Activated CD4-positive, alpha-beta T cell treated with anti-CD3 and anti-CD28 coated beads, Interleukin-2, amount 10 ng/mL, durations not matched to agents 7 days and 5 days (primary cell): ENCODE results near the gene AUH. TPM values are rescaled to one million over a fixed set of nuclear protein-coding genes. Genes with fewer than 3 reads are reported as not detected.
"Not testable (repeated sequence)": the region's sequence is repeated elsewhere in the genome, so short reads cannot be mapped to it uniquely, and the experiment has no call there.

Source experiments
- CTCF ChIA-PET: fragments of 350-600 bp; sonication (Branson Sonifier 250); formaldehyde crosslinking; loops from one replicate; lab custom pipeline; 2021; ENCODE audit warnings: antibody characterized with exemption; lab: Charles Lee
- POLR2A ChIA-PET: fragments of 350-600 bp; sonication (Branson Sonifier 250); formaldehyde crosslinking; loops from one replicate; lab custom pipeline; 2021; ENCODE audit warnings: antibody characterized with exemption; lab: Charles Lee
- DNase-seq: peaks from one replicate; pipeline ENCODE4 v3.0.0-alpha.2; 2020
- H3K27ac Mint-ChIP-seq: one replicate; pipeline ENCODE4 v1.8.0; 2021; ENCODE audit warnings: mild to moderate bottlenecking, moderate library complexity, mixed read lengths
- H3K27me3 Mint-ChIP-seq: one replicate; pipeline ENCODE4 v1.8.0; 2021; ENCODE audit warnings: mixed read lengths
- H3K36me3 Mint-ChIP-seq: one replicate; pipeline ENCODE4 v1.8.0; 2021; ENCODE audit warnings: low read depth, mixed read lengths
- H3K4me1 Mint-ChIP-seq: one replicate; pipeline ENCODE4 v1.8.0; 2021; ENCODE audit warnings: mixed read lengths
- H3K4me3 Mint-ChIP-seq: one replicate; pipeline ENCODE4 v1.8.0; 2021; ENCODE audit warnings: mild to moderate bottlenecking, moderate library complexity, mixed read lengths
- H3K9me3 Mint-ChIP-seq: one replicate; pipeline ENCODE4 v1.8.0; 2021; ENCODE audit warnings: mixed read lengths
- total RNA-seq, 2 experiments: library from RNA; stranded (reverse); gene quantifications; one replicate each; pipeline ENCODE4 v1.2.3, GENCODE V29; 2021

The AUH gene
- total RNA-seq, 2 experiments from 2014 or later = 16.8 to 17.0 TPM

DNA sequence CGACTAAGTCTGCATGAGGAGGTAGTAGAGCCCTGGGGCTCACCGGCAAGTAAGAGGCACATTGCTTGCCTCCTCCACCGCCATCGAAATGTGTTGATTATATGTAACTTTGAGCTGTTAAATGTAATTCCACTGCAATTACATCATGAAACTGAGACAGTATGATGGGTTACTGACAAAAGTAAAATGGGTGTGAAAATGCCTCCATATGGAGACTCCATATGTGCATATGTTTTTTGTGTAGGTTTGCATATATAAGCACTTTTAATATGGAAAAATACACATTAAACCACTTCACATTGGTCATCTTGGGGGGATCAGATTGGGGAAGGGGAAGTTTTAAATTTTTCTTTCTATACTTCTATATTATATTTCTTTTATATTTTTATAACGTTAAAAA, 32.1 kb upstream of the AUH start:
- H3K4me1 Mint-ChIP-seq = peaks cover 19% of the 10 kb centered on the region
- H3K27ac Mint-ChIP-seq = no peak overlapping the region
- H3K4me3 Mint-ChIP-seq = no peak overlapping the region
- ChIA-PET CTCF (no interaction called here), POLR2A (no interaction called here)
- H3K27me3 Mint-ChIP-seq = no peaks in the 10 kb centered on the region
- peaks cover 3% of the 10 kb centered on the region for H3K9me3 Mint-ChIP-seq
- no peak for DNase-seq
- peaks cover 2% of the 10 kb centered on the region for H3K36me3 Mint-ChIP-seq

GRCh38 chr9:91392435-91392834, 30.7 kb upstream of the AUH start:
- CTCF ChIA-PET = interaction anchor here (1.0 kb wide), 1 partner anchor 156 kb away, joined by 3 read pairs; no protein-coding TSS in a partner anchor
- Mint-ChIP-seq H3K27ac (no peak overlapping the region), H3K27me3 (no peaks in the 10 kb centered on the region), H3K9me3 (peaks cover 3% of the 10 kb centered on the region), H3K36me3 (peaks cover 2% of the 10 kb centered on the region), H3K4me1 (peaks cover 19% of the 10 kb centered on the region), H3K4me3 (no peak overlapping the region)
- no peak for DNase-seq
- POLR2A ChIA-PET = no interaction called here

- peaks cover 3% of the 10 kb centered on the region for H3K9me3 Mint-ChIP-seq
- no peak for DNase-seq
- peaks cover 19% of the 10 kb centered on the region for H3K4me1 Mint-ChIP-seq
- ChIA-PET POLR2A (no interaction called here), CTCF (no interaction called here)
- no peak overlapping the region for H3K27ac Mint-ChIP-seq
- no peak overlapping the region for H3K4me3 Mint-ChIP-seq
- H3K36me3 Mint-ChIP-seq = peaks cover 2% of the 10 kb centered on the region
- H3K27me3 Mint-ChIP-seq = no peaks in the 10 kb centered on the region
Measured at GRCh38 chr9:91391818-91392217, 30.1 kb upstream of the AUH start.

DNA sequence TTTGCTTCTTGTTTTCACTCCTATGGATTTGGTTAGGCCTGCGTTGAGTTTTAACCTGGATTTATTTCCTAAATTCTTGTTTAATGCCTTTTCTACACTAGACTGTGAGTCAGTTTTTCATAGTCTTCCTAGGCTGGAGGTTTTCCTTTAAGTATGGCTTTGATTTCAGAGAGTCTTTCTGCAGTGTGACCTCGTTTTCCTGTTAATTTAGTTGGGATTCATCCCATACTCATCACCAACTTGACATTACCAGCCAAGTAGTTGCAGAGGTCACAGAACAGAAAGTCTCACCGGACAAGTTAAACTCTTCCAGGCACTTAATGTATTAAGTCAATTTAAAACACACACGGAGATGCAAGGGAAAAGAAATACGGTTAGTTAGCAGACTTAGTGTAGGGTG, 29.7 kb upstream of the AUH start:
- Mint-ChIP-seq H3K4me3 (no peak overlapping the region), H3K36me3 (peaks cover 2% of the 10 kb centered on the region), H3K27me3 (no peaks in the 10 kb centered on the region), H3K9me3 (peaks cover 4% of the 10 kb centered on the region), H3K4me1 (peaks cover 18% of the 10 kb centered on the region), H3K27ac (no peak overlapping the region)
- POLR2A ChIA-PET = no interaction called here
- no peak for DNase-seq
- CTCF ChIA-PET = no interaction called here

DNA sequence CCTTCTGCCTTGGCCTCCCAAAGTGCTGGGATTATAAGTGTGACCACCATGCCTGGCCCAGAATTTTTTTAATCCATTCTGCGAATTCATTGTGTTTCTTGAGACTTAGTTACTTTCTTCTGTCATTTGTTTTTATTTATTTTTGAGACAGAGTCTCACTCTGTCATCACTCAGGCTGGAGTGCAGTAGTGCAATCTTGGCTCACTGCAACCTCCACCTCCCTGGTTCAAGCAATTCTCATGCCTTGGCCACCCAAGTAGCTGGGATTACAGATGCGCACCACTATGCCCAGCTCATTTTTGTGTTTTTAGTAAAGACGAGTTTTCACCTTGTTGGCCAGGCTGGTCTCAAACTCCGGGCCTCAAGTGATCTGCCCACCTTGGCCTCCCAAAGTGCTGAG, 28.0 kb upstream of the AUH start:
- H3K4me1 Mint-ChIP-seq, H3K9me3 Mint-ChIP-seq, POLR2A ChIA-PET, DNase-seq, H3K27me3 Mint-ChIP-seq, H3K4me3 Mint-ChIP-seq, H3K36me3 Mint-ChIP-seq, H3K27ac Mint-ChIP-seq: not testable (repeated sequence)
- CTCF ChIA-PET = interaction anchor here (0.5 kb wide), 1 partner anchor 114 kb away, joined by 5 read pairs; no protein-coding TSS in a partner anchor

- ChIA-PET CTCF (interaction anchor here (0.6 to 1.1 kb wide), 2 partner anchors 11 to 374 kb away, joined by 3 to 6 read pairs; no protein-coding TSS in a partner anchor), POLR2A (no interaction called here)
- Mint-ChIP-seq H3K36me3 (peaks cover 1% of the 10 kb centered on the region), H3K27ac (no peak overlapping the region), H3K4me3 (no peak overlapping the region), H3K9me3 (peaks cover 10% of the 10 kb centered on the region), H3K27me3 (peaks cover 8% of the 10 kb centered on the region), H3K4me1 (no peaks in the 10 kb centered on the region)
- DNase-seq = no peak
Measured at GRCh38 chr9:91386765-91387164, 25.0 kb upstream of the AUH start.

DNA sequence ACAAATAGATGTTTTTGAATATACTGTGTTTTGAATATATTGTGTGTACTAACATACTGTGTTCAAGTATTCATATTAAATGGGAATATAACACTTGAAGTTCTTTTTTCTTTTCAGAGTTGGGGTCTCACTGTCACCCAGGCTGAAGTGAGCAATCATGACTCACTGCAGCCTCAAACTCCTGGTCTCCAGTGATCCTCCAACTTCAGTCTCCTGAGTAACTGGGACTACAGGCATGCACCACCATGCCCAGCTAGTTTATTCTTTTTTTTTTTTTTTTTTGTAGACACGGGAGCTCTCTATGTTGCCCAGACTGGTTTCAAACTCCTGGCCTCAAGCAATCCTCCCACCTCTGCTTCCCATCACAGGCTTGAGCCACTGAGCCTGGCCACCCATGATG, 23.2 kb upstream of the AUH start:
- H3K36me3 Mint-ChIP-seq = peaks cover 1% of the 10 kb centered on the region
- DNase-seq = no peak
- peaks cover 10% of the 10 kb centered on the region for H3K9me3 Mint-ChIP-seq
- H3K4me3 Mint-ChIP-seq = no peak overlapping the region
- peaks cover 20% of the 10 kb centered on the region for H3K27me3 Mint-ChIP-seq
- no peak overlapping the region for H3K27ac Mint-ChIP-seq
- ChIA-PET CTCF (interaction anchor here (0.6 kb wide), 1 partner anchor 1698 kb away, joined by 5 read pairs; no protein-coding TSS in a partner anchor), POLR2A (interaction anchor here (0.7 kb wide), 1 partner anchor 341 kb away, joined by 3 read pairs; no protein-coding TSS in a partner anchor)
- no peaks in the 10 kb centered on the region for H3K4me1 Mint-ChIP-seq

DNA sequence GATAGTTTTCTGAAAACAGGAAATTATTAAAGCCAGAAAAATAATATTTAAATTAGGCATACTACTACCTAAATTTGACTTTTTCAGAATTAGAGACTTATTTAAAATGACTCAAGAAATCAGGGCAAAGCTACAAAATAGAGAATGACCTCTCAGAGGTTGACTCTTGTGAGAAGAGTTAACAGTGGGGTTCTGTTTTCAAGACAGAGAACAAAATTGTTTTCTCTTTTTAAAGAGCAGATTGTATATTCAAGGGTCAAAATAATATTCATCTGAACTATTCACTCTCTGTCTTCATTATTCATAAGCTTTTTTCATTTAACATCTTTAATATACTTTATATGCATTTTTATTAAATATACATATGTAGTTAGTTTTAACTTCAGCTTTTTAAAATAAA, 21.9 kb upstream of the AUH start:
- Mint-ChIP-seq H3K36me3 (peaks cover 1% of the 10 kb centered on the region), H3K4me1 (no peaks in the 10 kb centered on the region), H3K4me3 (no peak overlapping the region), H3K27ac (no peak overlapping the region), H3K9me3 (peaks cover 7% of the 10 kb centered on the region), H3K27me3 (peaks cover 25% of the 10 kb centered on the region)
- ChIA-PET CTCF (interaction anchor here (0.7 kb wide), 1 partner anchor 25 kb away, joined by 3 read pairs; no protein-coding TSS in a partner anchor), POLR2A (no interaction called here)
- no peak for DNase-seq

- Mint-ChIP-seq H3K4me3 (no peak overlapping the region), H3K27me3 (peaks cover 25% of the 10 kb centered on the region), H3K27ac (no peak overlapping the region), H3K4me1 (no peaks in the 10 kb centered on the region), H3K36me3 (peaks cover 4% of the 10 kb centered on the region), H3K9me3 (peaks cover 11% of the 10 kb centered on the region)
- ChIA-PET CTCF (no interaction called here), POLR2A (no interaction called here)
- no peak for DNase-seq
Measured at GRCh38 chr9:91382298-91382697, 20.6 kb upstream of the AUH start.

DNA sequence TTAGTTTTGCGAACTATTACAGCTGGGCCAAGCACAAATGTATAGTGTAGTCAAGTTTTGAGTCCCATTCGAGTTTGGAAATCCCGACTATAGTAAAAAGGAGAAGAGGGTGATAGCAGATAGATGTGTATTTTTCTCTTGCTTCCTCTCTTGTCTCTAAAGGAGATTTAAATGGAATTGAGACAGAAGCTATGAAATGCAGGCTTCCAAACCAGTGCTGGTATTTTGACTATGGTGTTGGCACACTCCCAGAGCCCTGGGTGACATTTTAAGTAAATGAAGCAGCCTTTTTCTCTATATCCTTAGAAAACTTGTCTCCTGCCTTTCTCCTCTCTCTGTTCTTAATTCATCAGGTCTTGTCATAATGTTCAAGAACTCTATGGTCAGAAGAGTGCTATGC, 17.7 kb upstream of the AUH start:
- no peak for DNase-seq
- Mint-ChIP-seq H3K4me3 (no peak overlapping the region), H3K9me3 (peaks cover 6% of the 10 kb centered on the region), H3K27me3 (peaks cover 25% of the 10 kb centered on the region), H3K4me1 (peaks cover 9% of the 10 kb centered on the region), H3K27ac (no peak overlapping the region), H3K36me3 (peaks cover 2% of the 10 kb centered on the region)
- ChIA-PET CTCF (no interaction called here), POLR2A (no interaction called here)

DNA sequence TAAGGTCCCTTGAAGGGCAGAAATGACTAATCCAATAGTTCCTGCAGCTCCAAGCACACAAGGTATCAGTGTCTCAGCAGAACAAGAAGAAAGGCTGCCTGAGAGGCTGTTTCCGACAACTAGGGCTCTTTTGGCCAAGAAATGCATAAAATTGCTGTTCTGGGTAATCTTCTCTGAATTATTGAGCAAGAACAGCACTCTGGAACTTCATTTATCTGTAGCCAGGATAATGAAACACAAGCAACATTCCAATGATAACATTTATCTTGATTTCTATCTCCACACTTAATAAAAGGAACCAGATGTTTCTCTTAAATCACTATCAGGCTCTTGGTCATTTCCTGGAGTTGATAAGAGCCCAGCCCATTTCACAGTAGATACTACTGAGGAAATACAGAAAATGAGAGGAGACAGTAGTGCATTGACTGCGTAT, 17.0 kb upstream of the AUH start:
- Mint-ChIP-seq H3K27ac (no peak overlapping the region), H3K9me3 (peaks cover 6% of the 10 kb centered on the region), H3K4me1 (peaks cover 9% of the 10 kb centered on the region), H3K36me3 (peaks cover 2% of the 10 kb centered on the region), H3K4me3 (no peak overlapping the region), H3K27me3 (peaks cover 25% of the 10 kb centered on the region)
- CTCF ChIA-PET = no interaction called here
- no peak for DNase-seq
- POLR2A ChIA-PET = no interaction called here

GRCh38 chr9:91378054-91378453, 16.3 kb upstream of the AUH start:
- POLR2A ChIA-PET, H3K9me3 Mint-ChIP-seq, H3K4me1 Mint-ChIP-seq, H3K27ac Mint-ChIP-seq, DNase-seq, H3K4me3 Mint-ChIP-seq, H3K36me3 Mint-ChIP-seq, CTCF ChIA-PET: not testable (repeated sequence)
- peaks cover 24% of the 10 kb centered on the region for H3K27me3 Mint-ChIP-seq

GRCh38 chr9:91376239-91376638, 14.5 kb upstream of the AUH start:
- POLR2A ChIA-PET = no interaction called here
- DNase-seq = no peak
- Mint-ChIP-seq H3K36me3 (peaks cover 2% of the 10 kb centered on the region), H3K4me1 (peaks cover 9% of the 10 kb centered on the region), H3K27me3 (peaks cover 13% of the 10 kb centered on the region), H3K9me3 (peaks cover 4% of the 10 kb centered on the region), H3K27ac (no peak overlapping the region), H3K4me3 (no peak overlapping the region)
- CTCF ChIA-PET = no interaction called here

DNA sequence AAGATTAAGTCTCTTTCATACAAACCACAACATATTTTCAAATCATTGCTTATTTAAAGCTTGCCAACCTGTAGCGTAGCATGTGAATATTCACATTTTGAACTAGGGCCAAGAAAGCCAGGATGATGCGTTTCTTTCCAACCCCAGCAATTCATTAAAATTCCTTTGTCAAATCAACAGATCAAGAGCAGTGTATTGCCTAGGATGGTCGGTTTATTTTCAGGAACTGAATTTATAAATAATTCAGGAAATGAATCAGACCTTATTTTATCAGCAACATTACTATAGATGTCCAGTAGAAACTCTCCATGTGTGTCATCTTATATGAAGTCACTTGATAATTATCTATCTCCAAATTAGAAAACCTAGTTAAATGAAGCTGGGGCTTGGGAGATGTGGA, 13.2 kb upstream of the AUH start:
- Mint-ChIP-seq H3K27me3 (peaks cover 4% of the 10 kb centered on the region), H3K27ac (no peak overlapping the region), H3K9me3 (peaks cover 4% of the 10 kb centered on the region), H3K4me3 (no peak overlapping the region), H3K4me1 (peaks cover 9% of the 10 kb centered on the region), H3K36me3 (peaks cover 2% of the 10 kb centered on the region)
- no peak for DNase-seq
- CTCF ChIA-PET = interaction anchor here (1.6 kb wide), 1 partner anchor 122 kb away, joined by 4 read pairs; no protein-coding TSS in a partner anchor
- POLR2A ChIA-PET = no interaction called here
